ENCODE results near the gene PRUNE1. TPM values are rescaled to one million over a fixed set of nuclear protein-coding genes. Genes with fewer than 3 reads are reported as not detected.

PRUNE1 gene
- total and polyA plus RNA-seq, 4 donors, result 8.7 to 20.6 (median 12.7) TPM

DNA sequence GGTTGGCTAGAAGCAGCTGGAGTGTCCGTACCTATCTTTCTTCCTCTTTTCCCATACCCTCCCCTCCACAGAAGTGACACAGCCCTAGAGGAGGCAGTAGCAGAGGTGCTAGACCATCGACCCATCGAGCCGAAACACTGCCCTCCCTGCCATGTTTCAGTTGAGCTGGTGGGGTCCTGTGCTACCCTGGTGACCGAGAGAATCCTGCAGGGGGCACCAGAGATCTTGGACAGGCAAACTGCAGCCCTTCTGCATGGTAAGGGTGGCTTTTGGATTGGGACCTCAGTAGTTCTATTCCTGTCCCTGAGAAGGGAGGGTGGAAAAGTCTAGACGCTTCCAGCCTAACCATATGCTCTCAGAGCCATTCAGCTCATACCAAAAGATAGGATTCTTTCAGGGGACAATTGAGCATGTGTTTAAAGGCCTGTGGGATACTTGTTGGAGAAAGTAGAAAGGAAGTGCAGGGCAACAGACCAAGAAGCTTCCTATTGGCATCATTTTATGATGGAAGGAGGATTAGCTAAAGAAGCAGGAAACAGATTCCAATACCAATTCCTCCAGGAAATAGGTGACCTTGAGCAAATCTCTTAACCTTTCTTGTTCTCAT is 16.4 kb downstream of the PRUNE1 start:
- peak; percentile 53 for ATAC-seq (ENCODE audit: insufficient read depth, low FRiP score)
- TF ChIP-seq, protein P1, sequence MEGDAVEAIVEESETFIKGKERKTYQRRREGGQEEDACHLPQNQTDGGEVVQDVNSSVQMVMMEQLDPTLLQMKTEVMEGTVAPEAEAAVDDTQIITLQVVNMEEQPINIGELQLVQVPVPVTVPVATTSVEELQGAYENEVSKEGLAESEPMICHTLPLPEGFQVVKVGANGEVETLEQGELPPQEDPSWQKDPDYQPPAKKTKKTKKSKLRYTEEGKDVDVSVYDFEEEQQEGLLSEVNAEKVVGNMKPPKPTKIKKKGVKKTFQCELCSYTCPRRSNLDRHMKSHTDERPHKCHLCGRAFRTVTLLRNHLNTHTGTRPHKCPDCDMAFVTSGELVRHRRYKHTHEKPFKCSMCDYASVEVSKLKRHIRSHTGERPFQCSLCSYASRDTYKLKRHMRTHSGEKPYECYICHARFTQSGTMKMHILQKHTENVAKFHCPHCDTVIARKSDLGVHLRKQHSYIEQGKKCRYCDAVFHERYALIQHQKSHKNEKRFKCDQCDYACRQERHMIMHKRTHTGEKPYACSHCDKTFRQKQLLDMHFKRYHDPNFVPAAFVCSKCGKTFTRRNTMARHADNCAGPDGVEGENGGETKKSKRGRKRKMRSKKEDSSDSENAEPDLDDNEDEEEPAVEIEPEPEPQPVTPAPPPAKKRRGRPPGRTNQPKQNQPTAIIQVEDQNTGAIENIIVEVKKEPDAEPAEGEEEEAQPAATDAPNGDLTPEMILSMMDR (IDR thresholded peaks at IDR 0.05; ENCODE audit: control extremely low read depth, extremely low read depth), result peak; percentile 85
- peak overlapping the region; percentile 13 to 81 for H3K27ac ChIP-seq (ENCODE audit: low read depth in 1 of 2, low read length in 1 of 2)
- H3K27me3 ChIP-seq (ENCODE audit: control insufficient read depth in 3 of 3, insufficient read depth in 3 of 3, low read length in 2 of 3), result no peaks in the 10 kb centered on the region
- no peaks in the 10 kb centered on the region for H3K9me3 ChIP-seq (ENCODE audit: control insufficient read depth in 4 of 4, insufficient read depth in 3 of 4, low read length in 3 of 4)
- no peak overlapping the region for H3K4me3 ChIP-seq
- H3K9ac ChIP-seq (ENCODE audit: insufficient read depth in 1 of 2, low read length in 2 of 2), result no peak overlapping the region
- H3K36me3 ChIP-seq (ENCODE audit: control insufficient read depth in 4 of 4, insufficient read depth in 4 of 4, low read length in 4 of 4), result peaks cover 3 to 28% (median 16%) of the 10 kb centered on the region in 4 donors
- WGBS, 2 donors, result 16 to 20% methylated on average over 6 of the region's 6 CpGs
- peaks cover 0 to 3% (median 0%) of the 10 kb centered on the region in 5 donors for H3K4me1 ChIP-seq (ENCODE audit: control insufficient read depth in 5 of 5, insufficient read depth in 5 of 5, low read length in 5 of 5)
- peak; percentile 67 to 72 (median 71) for DNase-seq

DNA sequence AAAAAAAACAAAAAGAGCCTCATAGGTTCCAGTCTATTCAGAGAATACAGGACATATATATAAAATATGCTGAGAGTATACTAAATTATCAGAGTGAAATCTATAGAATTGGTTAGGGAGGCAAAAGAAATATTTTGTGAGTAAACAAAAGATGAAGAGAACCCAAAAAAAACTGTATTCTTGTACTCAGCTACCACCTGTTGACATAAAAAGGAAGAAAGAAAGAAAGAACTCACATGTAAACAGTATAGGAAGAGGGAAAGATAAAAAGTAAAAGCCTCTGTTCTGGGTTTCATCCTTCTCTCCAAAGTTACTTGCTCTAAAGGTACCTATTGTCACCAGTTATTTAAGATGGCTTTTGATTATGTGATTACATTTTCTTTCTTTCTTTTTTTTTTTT is 18.2 kb downstream of the PRUNE1 start:
- H3K36me3 ChIP-seq (ENCODE audit: control insufficient read depth in 4 of 4, insufficient read depth in 4 of 4, low read length in 4 of 4), result peaks cover 9 to 29% (median 16%) of the 10 kb centered on the region in 4 donors
- no peak overlapping the region for H3K27ac ChIP-seq (ENCODE audit: low read depth in 1 of 2, low read length in 1 of 2)
- no peak overlapping the region for H3K4me3 ChIP-seq
- no peaks in the 10 kb centered on the region for H3K9me3 ChIP-seq (ENCODE audit: control insufficient read depth in 4 of 4, insufficient read depth in 3 of 4, low read length in 3 of 4)
- TF ChIP-seq, protein P1 (IDR thresholded peaks at IDR 0.05; ENCODE audit: control extremely low read depth, extremely low read depth), result no peak
- no peaks in the 10 kb centered on the region for H3K27me3 ChIP-seq (ENCODE audit: control insufficient read depth in 3 of 3, insufficient read depth in 3 of 3, low read length in 2 of 3)
- DNase-seq (no peak), ATAC-seq (ENCODE audit: insufficient read depth, low FRiP score) (no peak)
- H3K4me1 ChIP-seq (ENCODE audit: control insufficient read depth in 5 of 5, insufficient read depth in 5 of 5, low read length in 5 of 5), result peaks cover 0 to 3% (median 0%) of the 10 kb centered on the region in 5 donors
- H3K9ac ChIP-seq (ENCODE audit: insufficient read depth in 1 of 2, low read length in 2 of 2), result no peak overlapping the region

DNA sequence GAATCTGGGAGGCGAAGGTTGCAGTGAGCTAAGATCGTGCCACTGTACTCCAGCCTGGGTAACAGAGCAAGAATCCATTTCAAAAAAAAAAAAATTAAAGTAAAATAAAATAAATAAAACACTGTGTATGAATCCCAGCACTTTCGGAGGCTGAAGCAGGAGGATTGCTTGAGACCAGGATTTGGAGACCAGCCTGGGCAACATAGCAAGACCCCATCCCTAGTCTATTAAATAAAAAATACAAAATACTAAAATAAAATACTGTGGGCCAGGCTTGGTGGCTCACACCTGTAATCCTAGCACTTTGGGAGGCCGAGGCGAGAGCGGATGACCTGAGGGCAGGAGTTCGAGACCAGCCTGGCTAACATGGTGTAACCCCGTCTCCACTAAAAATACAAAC is 23.9 kb downstream of the PRUNE1 start:
- TF ChIP-seq, protein P1 (IDR thresholded peaks at IDR 0.05; ENCODE audit: control extremely low read depth, extremely low read depth), result no peak

DNA sequence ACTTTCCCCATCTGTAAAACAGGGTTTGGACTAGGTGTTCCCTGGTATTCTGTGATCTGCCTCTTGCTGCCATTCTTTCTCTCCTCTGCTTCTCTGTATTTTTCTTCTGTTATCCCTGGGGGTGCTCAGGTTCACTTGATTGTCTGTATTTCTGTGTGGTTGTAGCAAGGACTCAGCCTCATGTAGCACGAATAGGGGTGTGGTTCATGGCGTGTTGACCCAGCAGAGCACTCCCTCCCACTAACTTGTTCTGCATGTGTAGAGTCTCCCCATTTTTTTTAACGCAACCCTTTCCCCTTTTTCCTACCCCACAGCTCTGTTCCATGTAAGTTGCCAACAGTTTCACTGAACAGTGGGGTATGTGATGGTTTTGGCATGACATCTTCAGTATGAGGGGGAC is 26.9 kb downstream of the PRUNE1 start:
- DNase-seq (no peak), ATAC-seq (ENCODE audit: insufficient read depth, low FRiP score) (no peak)
- TF ChIP-seq, protein P1 (IDR thresholded peaks at IDR 0.05; ENCODE audit: control extremely low read depth, extremely low read depth), result no peak
- Histone ChIP-seq H3K4me1 (ENCODE audit: control insufficient read depth in 5 of 5, insufficient read depth in 5 of 5, low read length in 5 of 5) (peaks cover 0 to 14% (median 0%) of the 10 kb centered on the region in 5 donors), H3K36me3 (ENCODE audit: control insufficient read depth in 4 of 4, insufficient read depth in 4 of 4, low read length in 4 of 4) (peaks cover 0 to 25% (median 13%) of the 10 kb centered on the region in 4 donors), H3K27ac (ENCODE audit: low read depth in 1 of 2, low read length in 1 of 2) (no peak overlapping the region), H3K27me3 (ENCODE audit: control insufficient read depth in 3 of 3, insufficient read depth in 3 of 3, low read length in 2 of 3) (no peaks in the 10 kb centered on the region), H3K9me3 (ENCODE audit: control insufficient read depth in 4 of 4, insufficient read depth in 3 of 4, low read length in 3 of 4) (no peaks in the 10 kb centered on the region), H3K4me3 (no peak overlapping the region), H3K9ac (ENCODE audit: insufficient read depth in 1 of 2, low read length in 2 of 2) (no peak overlapping the region)
- WGBS, 2 donors, result 86 to 91% methylated on average over 3 of the region's 3 CpGs

More for the DNA sequence above, 23.9 kb downstream of the PRUNE1 start:
- peaks cover 0 to 8% (median 0%) of the 10 kb centered on the region in 5 donors for H3K4me1 ChIP-seq (ENCODE audit: control insufficient read depth in 5 of 5, insufficient read depth in 5 of 5, low read length in 5 of 5)
- WGBS, 2 donors, result 98% methylated on average over 8 of the region's 8 CpGs
- ATAC-seq (ENCODE audit: insufficient read depth, low FRiP score) (no peak), DNase-seq (no peak)
- no peaks in the 10 kb centered on the region for H3K27me3 ChIP-seq (ENCODE audit: control insufficient read depth in 3 of 3, insufficient read depth in 3 of 3, low read length in 2 of 3)
- H3K9me3 ChIP-seq (ENCODE audit: control insufficient read depth in 4 of 4, insufficient read depth in 3 of 4, low read length in 3 of 4), result no peaks in the 10 kb centered on the region
- no peak overlapping the region for H3K27ac ChIP-seq (ENCODE audit: low read depth in 1 of 2, low read length in 1 of 2)
- H3K4me3 ChIP-seq, result no peak overlapping the region
- no peak overlapping the region for H3K9ac ChIP-seq (ENCODE audit: insufficient read depth in 1 of 2, low read length in 2 of 2)
- H3K36me3 ChIP-seq (ENCODE audit: control insufficient read depth in 4 of 4, insufficient read depth in 4 of 4, low read length in 4 of 4), result peaks cover 6 to 28% (median 23%) of the 10 kb centered on the region in 4 donors
